NCI-H187 treated with DMSO at 0.1 percent for 48 hours (cell line): ENCODE data around the gene ST3GAL4.
"Not testable (repeated sequence)": the region's sequence is repeated elsewhere in the genome, so short reads cannot be mapped to it uniquely, and the experiment has no call there.

Experiments used
- DNase-seq: peaks from one replicate; lab custom pipeline; 2025; lab: John Stamatoyannopoulos, UW

ST3GAL4 gene

GRCh38 chr11:126364735-126365134 lies 9.2 kb downstream of the ST3GAL4 start:
- DNase-seq = not testable (repeated sequence)

GRCh38 chr11:126365508-126365907 lies 10.0 kb downstream of the ST3GAL4 start:
- not testable (repeated sequence) for DNase-seq

GRCh38 chr11:126366064-126366822 lies 10.8 kb downstream of the ST3GAL4 start:
- DNase-seq = no peak

GRCh38 chr11:126366823-126367654 lies 11.6 kb downstream of the ST3GAL4 start:
- DNase-seq = not testable (repeated sequence)

GRCh38 chr11:126367806-126368205 lies 12.3 kb downstream of the ST3GAL4 start:
- DNase-seq = not testable (repeated sequence)

- not testable (repeated sequence) for DNase-seq
These were observed 13.0 kb downstream of the ST3GAL4 start for GRCh38 chr11:126368336-126369119.

GRCh38 chr11:126370016-126370415 lies 14.5 kb downstream of the ST3GAL4 start:
- no peak for DNase-seq

- DNase-seq = no peak
These were observed 16.1 kb downstream of the ST3GAL4 start for GRCh38 chr11:126371595-126371994.

- DNase-seq = not testable (repeated sequence)
These were observed 18.0 kb downstream of the ST3GAL4 start for GRCh38 chr11:126373389-126374066.

GRCh38 chr11:126374562-126375300 lies 19.2 kb downstream of the ST3GAL4 start:
- not testable (repeated sequence) for DNase-seq

- no peak for DNase-seq
These were observed 20.2 kb downstream of the ST3GAL4 start for GRCh38 chr11:126375726-126376125.

- DNase-seq = no peak
These were observed 23.3 kb downstream of the ST3GAL4 start for GRCh38 chr11:126378763-126379162.

- no peak for DNase-seq
These were observed 25.4 kb downstream of the ST3GAL4 start for GRCh38 chr11:126380909-126381308.

- DNase-seq = not testable (repeated sequence)
These were observed 26.5 kb downstream of the ST3GAL4 start for GRCh38 chr11:126381960-126382359.

GRCh38 chr11:126382641-126383040 lies 27.2 kb downstream of the ST3GAL4 start:
- not testable (repeated sequence) for DNase-seq

- DNase-seq = no peak
These were observed 28.2 kb downstream of the ST3GAL4 start for GRCh38 chr11:126383339-126384335.

GRCh38 chr11:126384449-126385070 lies 29.1 kb downstream of the ST3GAL4 start:
- DNase-seq = no peak

- DNase-seq = no peak
These were observed 30.7 kb downstream of the ST3GAL4 start for GRCh38 chr11:126385991-126386728.

GRCh38 chr11:126386729-126387071 lies 31.2 kb downstream of the ST3GAL4 start:
- DNase-seq = not testable (repeated sequence)
